ENCODE results near the gene CALD1.

GRCh38 chr7:134820295-134820694 lies 40.9 kb downstream of the CALD1 start:
- TF ChIP-seq CTCF (conservative IDR thresholded peaks at IDR 0.05; ENCODE audit: low read depth, low read length) (no peak), EZH2 (IDR thresholded peaks at IDR 0.05; ENCODE audit: low read length, unreplicated experiment) (no peak)

Measured in PC-3 (cell line).